WERI-Rb-1 (cell line): ENCODE data around the gene LAMB2.

Source experiments
- DNase-seq: peaks from one replicate; pipeline ENCODE4 v3.0.0-alpha.2; 2020
- H3K27ac ChIP-seq: fragments of 250-450 bp; sonication (Bioruptor Pico); 2 replicates; pipeline ENCODE4 v1.5.1; 2020; ENCODE audit warnings: mild to moderate bottlenecking, moderate library complexity
- H3K27me3 ChIP-seq: fragments of 250-450 bp; sonication (Bioruptor Pico); 2 replicates; pipeline ENCODE4 v1.5.1; 2021; ENCODE audit warnings: mild to moderate bottlenecking, low read depth, moderate library complexity; ENCODE audit not compliant: insufficient read depth, severe bottlenecking
- H3K36me3 ChIP-seq: fragments of 250-450 bp; sonication (Bioruptor Pico); 2 replicates; pipeline ENCODE4 v1.5.1; 2020; ENCODE audit warnings: mild to moderate bottlenecking, moderate library complexity
- H3K4me3 ChIP-seq: 2 replicates; pipeline ENCODE4 v1.5.1; 2011; ENCODE audit warnings: low read depth, mild to moderate bottlenecking, control low read depth, low read length
- H3K9me3 ChIP-seq: fragments of 250-450 bp; sonication (Bioruptor Pico); 2 replicates; pipeline ENCODE4 v1.5.1; 2021; ENCODE audit warnings: mild to moderate bottlenecking, moderate library complexity; ENCODE audit not compliant: severe bottlenecking
- TF ChIP-seq, protein P1 (sequence below): IDR thresholded peaks from 2 replicates; pipeline ENCODE4 v1.5.1; 2011; ENCODE audit warnings: low read depth, mild to moderate bottlenecking, control low read depth, inconsistent platforms, low read length

The LAMB2 gene

GRCh38 chr3:49135499-49135898 lies 2.6 kb upstream of the LAMB2 start:
- TF ChIP-seq, protein P1, sequence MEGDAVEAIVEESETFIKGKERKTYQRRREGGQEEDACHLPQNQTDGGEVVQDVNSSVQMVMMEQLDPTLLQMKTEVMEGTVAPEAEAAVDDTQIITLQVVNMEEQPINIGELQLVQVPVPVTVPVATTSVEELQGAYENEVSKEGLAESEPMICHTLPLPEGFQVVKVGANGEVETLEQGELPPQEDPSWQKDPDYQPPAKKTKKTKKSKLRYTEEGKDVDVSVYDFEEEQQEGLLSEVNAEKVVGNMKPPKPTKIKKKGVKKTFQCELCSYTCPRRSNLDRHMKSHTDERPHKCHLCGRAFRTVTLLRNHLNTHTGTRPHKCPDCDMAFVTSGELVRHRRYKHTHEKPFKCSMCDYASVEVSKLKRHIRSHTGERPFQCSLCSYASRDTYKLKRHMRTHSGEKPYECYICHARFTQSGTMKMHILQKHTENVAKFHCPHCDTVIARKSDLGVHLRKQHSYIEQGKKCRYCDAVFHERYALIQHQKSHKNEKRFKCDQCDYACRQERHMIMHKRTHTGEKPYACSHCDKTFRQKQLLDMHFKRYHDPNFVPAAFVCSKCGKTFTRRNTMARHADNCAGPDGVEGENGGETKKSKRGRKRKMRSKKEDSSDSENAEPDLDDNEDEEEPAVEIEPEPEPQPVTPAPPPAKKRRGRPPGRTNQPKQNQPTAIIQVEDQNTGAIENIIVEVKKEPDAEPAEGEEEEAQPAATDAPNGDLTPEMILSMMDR: no peak
- DNase-seq: no peak
- Histone ChIP-seq H3K36me3 (no peaks in the 10 kb centered on the region), H3K4me3 (no peak overlapping the region), H3K9me3 (peaks cover under 1% of the 10 kb centered on the region), H3K27me3 (no peaks in the 10 kb centered on the region), H3K27ac (no peak overlapping the region)

DNA sequence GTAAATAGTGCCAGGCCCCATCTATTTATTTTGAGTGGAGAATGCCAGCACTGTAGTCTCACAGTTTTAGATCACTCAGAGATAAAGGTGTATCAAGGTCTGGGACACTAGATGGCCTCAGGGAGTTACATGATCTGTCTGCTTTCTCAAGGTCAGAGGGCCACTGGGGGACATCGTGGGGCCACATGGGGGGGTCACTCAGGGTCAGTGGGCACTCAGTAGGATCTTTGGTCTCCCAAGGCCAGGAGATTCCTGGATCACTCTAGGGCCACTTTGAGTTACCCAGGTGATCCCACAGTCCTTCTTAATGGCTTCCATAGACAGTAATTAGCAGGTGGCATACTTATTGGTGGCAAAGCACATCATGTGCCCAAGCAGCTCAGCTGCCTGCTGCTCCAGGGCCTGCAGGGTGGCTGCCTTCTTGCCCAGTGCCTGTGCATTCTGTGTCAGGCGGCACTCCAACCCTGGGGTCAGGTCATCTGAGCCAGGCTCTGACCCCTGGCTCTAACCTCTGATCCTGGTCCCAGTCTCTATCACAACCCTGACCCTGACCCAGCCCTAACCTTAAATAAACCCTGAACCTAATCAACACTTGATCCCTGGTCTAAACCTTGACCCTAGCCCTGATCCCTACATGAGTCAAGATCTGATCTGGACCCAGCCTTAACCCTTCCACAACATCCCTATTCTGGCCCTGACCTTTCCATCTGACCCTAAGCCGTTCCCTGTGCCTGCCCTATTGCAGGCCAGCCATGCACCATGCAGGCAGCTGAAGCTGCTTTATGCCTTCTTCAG lies 1.8 kb upstream of the LAMB2 start:
- TF ChIP-seq, protein P1: no peak
- Histone ChIP-seq H3K4me3 (no peak overlapping the region), H3K27ac (no peak overlapping the region)

DNA sequence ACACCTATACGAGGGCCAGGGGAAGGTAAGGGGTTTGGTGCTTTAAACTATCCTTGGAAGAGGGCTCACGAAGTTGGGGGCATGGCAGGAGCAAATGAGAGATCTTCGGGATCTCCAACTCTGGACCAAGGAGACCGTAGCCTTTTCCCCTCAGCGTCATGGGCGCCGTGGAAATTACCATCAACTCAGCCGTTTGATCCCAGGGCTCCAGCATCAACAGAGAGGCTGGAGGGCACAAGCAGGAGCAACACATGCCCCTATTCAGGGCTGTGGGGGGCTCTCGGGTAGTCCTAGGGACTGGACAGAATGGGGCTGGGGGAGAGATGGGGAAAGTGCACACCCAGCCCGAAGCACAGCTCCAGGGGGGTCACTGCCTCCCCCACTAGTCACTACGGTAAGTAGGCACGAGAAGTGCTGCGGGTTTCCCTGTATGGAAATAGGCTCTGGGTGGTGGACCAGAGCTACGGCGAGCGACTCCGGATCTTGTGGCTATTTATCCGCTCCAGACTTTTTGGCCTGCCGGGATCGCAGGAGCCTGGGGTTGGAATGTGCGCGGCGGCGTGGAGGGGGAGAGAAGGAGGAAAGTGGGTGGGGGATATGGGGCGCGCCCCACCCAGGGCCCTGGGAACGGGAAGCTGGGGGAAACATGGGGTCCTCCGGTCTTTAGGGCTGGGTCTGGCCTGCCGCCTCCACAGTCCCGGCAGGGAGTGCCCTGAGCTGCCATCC lies 539 bp upstream of the LAMB2 start:
- Histone ChIP-seq H3K27me3 (no peaks in the 10 kb centered on the region), H3K9me3 (no peaks in the 10 kb centered on the region), H3K4me3 (peak overlapping the region; percentile 81), H3K36me3 (no peaks in the 10 kb centered on the region), H3K27ac (peak overlapping the region; percentile 79)
- peak; percentile 88 for DNase-seq
- TF ChIP-seq, protein P1: no peak

More for the DNA sequence above, 1.8 kb upstream of the LAMB2 start:
- no peaks in the 10 kb centered on the region for H3K36me3 ChIP-seq
- H3K27me3 ChIP-seq: no peaks in the 10 kb centered on the region
- H3K9me3 ChIP-seq: no peaks in the 10 kb centered on the region
- DNase-seq: no peak

GRCh38 chr3:49132073-49132436 lies 795 bp downstream of the LAMB2 start:
- Histone ChIP-seq H3K27ac (no peak overlapping the region), H3K9me3 (no peaks in the 10 kb centered on the region), H3K36me3 (no peaks in the 10 kb centered on the region), H3K27me3 (no peaks in the 10 kb centered on the region), H3K4me3 (peak overlapping the region; percentile 81)
- TF ChIP-seq, protein P1: no peak
- no peak for DNase-seq

GRCh38 chr3:49131576-49131975 lies 1.3 kb downstream of the LAMB2 start:
- Histone ChIP-seq H3K27me3 (no peaks in the 10 kb centered on the region), H3K36me3 (no peaks in the 10 kb centered on the region), H3K4me3 (no peak overlapping the region), H3K9me3 (no peaks in the 10 kb centered on the region), H3K27ac (no peak overlapping the region)
- DNase-seq: no peak
- TF ChIP-seq, protein P1: no peak
